GM19438 (cell line): ENCODE measurements around the gene NOX4.
"Not testable (repeated sequence)": the region's sequence is repeated elsewhere in the genome, so short reads cannot be mapped to it uniquely, and the experiment has no call there.

ENCODE experiments used
- ATAC-seq: cut with Tn5 transposase; IDR thresholded peaks from one replicate; pipeline ENCODE4 v1.9.1; 2021; ENCODE audit warnings: low read depth; ENCODE audit not compliant: unreplicated experiment

Gene NOX4

DNA sequence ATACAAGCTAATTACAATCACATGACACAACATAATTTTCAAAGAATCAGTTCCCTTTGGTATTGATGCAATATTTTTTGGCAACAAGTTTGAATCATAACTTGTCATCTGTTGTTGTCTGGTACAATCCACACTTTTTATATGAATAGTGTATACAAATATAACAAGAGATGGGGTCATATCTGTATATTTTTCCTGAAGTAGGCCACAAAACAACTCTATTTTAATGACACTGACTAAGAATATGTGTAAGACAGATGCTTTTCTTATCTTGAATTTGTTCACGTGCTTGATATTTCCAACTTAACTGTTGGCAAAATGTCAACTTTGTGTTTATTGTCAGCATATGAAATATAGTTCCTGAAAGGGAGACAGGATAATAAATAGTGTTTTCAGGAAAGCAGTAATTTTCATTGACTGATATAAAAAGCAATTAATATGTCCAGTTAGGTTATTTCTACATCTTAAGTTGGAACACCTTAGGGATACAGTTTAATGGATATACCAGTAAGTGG is 27.9 kb downstream of the NOX4 start:
- ATAC-seq, result no peak

DNA sequence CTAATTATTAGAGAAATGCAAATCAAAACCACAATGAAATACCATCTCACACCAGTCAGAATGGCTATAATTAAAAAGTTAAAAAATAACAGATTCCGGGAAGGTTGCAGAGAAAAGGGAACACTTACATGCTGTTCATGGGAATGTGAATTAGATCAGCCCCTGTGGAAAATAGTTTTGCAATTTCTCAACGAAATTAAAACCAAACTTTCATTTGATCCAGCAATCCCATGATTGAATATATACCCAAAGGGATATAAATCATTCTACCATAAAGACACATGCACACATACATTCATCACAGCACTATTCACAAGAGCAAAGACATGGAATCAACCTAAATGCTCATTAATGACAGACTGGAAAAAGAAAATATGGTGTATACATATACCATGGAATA is 32.5 kb downstream of the NOX4 start:
- ATAC-seq, result no peak

DNA sequence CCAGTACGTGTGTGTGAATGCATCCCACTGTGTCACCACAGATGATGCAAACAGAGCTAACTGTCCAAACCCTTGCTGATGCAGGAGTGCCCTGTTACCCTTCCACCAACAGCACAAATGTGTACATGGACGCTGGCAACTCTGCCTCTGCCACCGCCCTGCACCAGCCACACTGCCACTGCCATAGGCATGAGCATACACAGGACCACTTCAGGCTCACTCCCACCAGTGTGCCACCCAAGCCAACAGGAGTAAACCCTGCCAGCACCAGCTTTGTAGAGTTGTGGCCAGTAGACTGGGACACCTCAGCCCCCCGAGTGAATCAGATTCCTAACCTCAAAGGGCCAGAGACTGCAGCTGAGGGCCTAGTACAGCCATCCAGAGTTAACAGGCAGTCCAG is 34.0 kb downstream of the NOX4 start:
- no peak for ATAC-seq

DNA sequence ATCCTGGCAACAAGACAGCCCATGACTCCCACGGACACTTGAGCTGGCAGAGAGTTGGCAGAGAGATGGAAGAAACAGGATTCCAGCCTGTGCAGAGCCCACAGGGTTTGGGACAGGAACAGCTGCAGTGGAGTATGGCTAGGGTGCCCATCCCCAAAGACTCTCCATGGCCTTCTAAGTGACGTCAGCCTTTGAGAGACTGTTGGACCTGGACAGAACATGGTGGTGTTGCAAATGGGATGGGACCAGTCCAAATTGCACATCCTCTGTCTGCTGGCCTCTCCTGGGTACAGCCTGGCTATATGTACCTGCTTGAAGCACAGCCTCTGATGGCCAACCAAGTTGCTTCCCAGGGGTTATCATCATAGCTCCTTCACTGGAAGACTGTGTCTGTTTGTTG is 34.5 kb downstream of the NOX4 start:
- ATAC-seq, result no peak

DNA sequence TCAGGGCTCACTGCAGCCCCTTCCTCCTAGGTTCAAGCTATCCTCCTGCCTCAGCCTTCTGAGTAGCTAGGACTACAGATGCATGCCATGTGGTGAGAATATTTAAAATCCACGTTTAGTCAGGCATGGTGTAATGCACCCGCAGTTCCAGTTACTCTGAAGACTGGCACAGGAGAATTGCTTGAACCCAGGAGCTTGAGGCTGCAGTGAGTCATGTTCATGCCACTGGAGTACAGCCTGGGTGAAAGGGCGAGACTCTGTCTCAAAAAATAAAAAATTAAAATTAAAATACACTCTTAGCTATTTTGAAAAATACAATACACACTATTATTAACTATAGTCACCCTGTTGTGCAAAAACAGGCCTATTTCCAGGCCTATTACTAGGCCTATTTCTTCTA is 38.4 kb downstream of the NOX4 start:
- no peak for ATAC-seq

DNA sequence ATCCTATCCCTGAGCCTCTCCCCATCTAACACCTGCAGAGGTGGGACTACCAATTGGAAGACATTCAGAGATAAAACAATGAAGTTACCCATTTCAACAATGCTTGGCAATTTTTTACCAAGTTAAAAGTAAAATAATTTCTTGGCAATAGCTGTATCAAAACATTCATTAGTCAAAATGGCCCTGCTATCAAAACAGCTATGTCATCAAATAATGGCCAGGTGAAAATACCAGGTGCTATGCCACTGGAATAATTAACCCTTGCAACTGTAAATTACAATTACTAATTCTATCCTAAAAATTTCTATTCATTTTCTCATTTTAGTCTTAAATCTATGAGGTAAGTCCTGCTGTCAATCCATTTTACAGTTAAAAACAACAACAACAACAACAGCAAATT is 43.3 kb downstream of the NOX4 start:
- no peak for ATAC-seq

DNA sequence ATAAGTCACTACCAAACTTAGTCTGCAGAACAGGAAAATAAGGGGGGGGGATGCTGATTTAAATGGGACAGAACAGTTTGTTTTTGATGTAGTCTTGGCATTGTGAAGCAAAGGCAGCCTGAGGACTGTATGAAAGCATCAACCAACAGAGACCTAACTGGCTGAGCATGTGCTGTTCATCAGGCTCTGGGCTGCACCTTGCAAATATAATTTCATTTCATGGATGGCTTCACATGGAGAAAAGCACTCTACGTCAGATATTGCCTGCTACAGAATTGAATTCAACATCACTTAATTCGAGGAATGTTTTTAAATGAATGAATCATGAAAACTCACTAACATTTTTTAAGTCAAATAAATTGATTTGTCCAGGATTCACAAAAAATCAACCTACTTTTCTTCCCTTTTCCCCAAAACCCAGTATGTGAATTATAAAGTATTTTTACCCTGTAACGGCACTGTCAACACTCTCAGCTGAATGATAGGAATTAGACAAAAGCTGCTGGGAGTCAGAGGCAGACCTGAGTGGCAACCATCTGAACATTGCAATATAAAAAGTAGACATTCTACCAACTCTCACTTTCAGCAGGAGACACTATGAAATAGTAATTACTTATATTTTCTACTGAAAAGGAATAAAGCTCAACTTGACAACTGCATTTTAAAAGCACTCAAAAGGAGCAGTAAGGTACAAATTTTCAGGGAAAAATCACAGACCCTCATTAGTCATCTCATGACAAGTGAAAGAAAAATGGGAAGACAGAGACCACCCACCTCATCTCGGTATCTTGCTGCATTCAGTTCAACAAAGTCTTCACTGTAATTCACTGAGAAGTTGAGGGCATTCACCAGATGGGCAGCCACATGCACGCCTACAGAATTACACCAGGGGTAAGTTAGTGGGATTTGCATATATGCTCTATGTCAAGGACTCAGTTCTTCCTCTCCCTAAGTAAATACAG is 47.5 kb downstream of the NOX4 start:
- no peak for ATAC-seq

DNA sequence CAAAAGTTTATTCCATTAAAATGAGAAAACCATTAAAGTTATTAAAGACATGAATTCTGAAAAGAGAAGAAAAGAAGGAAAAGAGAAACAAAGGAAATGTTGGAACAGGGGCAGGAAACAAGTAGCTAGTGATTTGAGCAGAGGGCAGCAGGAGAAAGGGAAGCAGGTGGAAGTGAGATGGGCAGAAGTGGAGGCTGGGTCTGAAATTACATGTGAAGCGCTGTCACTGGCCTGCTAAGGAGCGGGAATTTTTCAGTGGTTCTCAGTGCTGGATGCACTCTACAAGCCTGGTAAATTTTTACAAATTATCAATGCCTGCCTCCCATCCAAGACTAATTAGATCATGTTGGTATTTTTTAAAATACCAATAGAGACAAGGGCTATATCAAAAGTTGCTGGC is 48.4 kb downstream of the NOX4 start:
- ATAC-seq, result no peak

DNA sequence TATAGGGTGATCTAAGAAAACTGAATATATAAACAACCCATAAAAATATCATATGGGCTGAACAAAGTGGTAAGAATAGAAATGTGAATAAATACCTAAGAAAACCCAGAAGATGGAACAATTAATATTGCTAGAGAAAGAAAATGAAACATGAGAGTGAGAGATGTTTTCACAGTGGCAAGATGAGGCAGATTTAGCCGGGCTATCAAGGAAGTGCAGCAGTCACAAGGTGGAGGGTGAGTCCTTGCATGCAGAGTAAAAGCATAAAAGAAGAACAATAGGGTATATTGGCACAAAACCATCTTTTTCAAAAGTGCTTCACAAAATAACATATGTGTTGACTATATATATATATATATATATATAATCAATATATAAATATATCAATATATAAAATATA is 49.6 kb downstream of the NOX4 start:
- no peak for ATAC-seq

DNA sequence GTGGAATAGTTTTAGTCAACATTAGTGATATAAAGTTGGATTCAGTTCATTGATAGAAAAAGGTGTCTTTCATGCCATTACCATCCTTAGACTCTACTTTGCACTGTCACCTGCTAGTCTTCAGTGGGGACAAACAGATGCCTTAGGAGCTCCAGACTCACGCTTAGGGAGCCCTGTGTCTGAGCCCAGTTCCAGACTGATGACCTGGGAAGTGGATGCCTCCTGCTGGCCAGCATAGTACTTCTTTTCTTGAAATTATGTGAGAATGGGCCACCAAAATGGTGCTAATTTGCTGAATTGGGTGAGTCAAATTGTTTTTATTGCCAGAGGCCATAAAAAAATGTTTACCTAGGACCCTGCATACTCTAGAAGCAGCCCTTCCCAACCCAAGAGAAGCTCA is 53.9 kb downstream of the NOX4 start:
- no peak for ATAC-seq

DNA sequence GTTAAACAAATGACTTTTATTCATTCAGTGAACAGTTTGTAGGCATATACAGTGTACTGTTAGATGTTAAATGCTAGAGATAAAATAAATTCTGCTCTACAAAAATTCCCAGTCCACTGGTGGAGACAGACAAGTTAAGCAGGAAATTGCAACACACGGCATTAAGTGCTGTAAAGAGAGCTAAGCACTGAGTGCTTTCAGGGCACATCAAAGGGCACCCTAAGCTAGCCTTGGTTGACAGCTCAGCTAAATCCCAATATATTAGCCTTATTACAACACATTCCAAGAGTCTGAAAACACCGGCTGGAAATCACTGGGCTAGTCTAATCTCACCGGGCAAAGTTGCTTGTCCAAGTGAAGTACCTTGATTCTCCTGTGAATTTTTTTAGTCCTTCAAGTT is 55.1 kb downstream of the NOX4 start:
- ATAC-seq, result no peak

DNA sequence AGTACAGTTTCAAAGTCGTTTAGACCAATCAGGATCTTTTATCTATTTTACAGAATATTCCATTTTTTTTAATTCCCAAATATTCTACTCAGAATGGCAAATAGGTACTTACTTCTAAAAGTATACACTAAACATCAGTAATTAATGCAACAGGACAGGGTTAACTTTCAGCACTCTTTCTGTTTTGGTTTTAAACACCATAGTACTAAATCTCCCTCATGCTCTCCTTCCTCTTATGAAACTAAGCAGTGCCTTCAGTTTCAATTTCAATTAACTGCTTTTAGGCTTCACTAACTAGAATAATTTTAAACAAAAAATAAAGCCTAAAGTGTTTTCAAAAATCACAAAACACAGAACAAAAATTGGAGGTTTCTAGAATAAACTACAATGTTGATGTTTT is 57.9 kb downstream of the NOX4 start:
- no peak for ATAC-seq

DNA sequence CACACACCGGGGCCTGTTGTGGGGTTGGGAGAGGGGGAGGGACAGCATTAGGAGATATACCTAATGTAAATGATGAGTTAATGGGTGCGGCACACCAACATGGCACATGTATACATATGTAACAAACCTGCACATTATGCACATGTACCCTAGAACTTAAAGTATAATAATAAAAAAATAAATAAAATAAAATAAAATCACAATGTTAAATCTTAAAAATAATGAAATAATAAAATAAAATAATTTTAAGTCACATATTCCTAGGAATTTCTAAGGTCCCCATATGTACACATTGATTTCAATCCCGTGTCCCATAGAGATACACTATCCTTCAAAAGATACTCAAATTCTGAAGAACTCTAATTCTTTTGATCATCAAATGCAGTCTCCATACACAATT is 59.0 kb downstream of the NOX4 start:
- not testable (repeated sequence) for ATAC-seq

DNA sequence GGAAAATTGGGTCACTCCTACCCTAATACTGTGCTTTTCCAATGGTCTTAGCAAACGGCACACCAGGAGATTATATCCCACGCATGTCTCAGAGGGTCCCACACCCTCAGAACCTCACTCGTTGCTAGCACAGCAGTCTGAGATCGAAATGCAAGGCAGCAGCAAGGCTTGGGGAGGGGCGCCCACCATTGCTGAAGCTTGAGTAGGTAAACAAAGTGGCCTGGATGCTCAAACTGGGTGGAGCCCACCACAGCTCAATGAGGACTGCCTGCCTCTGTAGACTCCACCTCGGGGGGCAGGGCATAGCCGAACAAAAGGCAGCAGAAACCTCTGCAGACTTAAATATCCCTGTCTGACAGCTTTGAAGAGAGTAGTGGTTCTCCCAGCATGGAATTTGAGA is 64.7 kb downstream of the NOX4 start:
- not testable (repeated sequence) for ATAC-seq

DNA sequence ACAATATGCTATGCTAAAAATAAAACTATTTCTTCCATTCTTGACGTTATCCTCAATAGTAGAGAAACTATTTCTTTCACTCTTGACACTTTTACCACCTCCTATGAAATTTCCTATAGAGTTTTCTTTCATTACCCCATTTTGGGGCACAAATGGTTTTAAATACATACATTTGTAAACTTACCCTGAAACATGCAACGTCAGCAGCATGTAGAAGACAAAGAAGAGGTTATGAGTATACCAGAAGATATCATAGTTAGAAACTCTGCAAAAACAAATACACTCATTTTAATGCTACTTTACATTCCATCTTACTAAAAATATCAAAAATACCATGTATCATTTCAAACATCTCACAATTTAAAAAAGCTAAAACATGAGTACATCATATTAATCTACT is 69.5 kb downstream of the NOX4 start:
- ATAC-seq, result no peak

DNA sequence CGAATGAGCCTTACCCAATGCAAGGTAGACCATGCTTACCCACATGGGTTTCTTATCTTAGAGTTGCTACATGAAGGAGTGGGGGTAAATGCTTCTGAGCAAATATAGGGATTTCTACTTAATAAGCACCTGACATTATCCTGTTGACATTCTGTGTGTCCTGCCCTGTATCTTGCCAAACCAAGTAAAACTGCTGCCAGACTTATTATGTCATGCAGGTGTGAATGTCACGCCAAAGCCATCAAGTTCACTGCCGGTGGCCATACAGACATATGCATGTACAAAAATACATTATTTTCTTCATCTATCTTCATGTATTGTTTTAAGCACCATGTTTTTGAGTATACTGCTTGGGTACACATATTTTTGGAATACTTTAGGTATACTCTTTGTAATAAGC is 70.2 kb downstream of the NOX4 start:
- ATAC-seq, result no peak

DNA sequence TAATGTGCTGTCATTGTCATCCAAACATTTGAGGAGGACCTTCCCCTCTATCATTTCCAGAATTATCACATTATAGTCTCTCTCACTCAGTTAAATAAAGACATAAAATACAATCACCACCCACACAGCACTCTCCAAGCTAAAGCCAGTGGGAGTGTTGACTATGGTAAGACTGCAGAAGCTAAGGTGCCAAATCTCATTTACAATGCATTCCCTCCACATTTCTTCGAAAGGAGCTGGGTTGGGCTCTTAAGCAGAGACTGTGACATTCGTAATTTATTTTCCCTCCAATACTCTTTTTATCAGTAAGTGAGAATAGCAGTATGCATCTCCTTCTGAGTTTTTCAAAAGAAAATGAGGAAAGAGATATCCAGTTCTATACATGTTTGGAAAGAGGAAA is 74.2 kb downstream of the NOX4 start:
- no peak for ATAC-seq

DNA sequence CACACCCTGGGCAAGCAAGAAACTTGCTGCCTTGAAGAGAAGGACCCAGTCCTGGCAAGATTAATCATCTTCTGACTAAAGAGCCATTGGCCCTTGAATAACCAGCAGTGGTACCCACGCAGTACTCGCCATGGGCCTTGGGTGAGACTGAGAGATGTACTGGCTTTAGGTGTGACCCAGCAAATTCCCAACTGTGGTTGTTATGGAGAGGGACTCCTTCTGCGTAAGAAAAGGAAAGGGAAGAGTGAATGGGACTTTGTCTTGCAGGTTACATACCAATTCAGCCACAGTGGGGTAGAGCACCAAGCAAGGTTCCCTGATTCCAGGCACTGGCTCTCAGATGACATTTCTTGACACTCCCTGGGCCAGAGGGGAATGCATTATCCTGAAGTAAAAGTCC is 80.1 kb downstream of the NOX4 start:
- not testable (repeated sequence) for ATAC-seq

DNA sequence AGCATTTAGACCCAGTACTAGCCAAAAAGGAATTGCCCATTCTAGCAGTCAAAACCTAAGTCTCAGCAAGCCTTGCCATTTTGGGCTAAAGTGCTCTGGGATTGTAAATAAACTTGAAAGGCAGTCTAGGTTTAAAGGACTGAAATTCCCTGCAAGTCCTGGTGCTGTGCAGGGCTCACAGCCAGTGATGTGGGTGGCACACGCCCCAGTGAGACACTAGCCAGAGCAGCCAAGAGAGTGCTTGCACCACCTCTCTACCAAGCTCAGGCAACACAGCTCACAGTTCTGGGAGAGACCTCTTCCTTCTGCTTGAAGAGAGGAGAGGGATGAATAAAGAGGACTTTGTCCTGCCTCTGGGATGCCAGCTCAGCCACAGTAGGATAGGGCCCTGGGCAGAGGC is 80.5 kb downstream of the NOX4 start:
- not testable (repeated sequence) for ATAC-seq

DNA sequence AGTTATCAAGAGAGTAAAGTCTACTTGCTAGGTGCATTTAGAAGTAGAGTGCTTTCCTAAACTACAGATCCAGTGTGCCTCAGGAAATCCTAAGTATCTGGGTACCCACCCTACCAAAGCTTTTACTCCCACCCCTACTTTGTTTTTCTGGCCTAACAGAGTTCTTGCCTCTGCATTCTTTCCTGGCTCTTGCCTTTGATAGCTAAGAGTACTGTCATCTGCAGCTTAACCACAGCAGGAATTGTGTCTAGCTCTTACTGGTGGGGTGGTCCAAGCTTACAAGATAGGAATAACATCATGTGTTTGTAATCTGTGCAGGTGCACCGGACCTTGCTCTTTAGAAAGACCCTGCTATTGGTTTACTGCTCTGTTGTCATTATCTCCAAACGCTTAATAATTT is 82.7 kb downstream of the NOX4 start:
- ATAC-seq, result not testable (repeated sequence)

DNA sequence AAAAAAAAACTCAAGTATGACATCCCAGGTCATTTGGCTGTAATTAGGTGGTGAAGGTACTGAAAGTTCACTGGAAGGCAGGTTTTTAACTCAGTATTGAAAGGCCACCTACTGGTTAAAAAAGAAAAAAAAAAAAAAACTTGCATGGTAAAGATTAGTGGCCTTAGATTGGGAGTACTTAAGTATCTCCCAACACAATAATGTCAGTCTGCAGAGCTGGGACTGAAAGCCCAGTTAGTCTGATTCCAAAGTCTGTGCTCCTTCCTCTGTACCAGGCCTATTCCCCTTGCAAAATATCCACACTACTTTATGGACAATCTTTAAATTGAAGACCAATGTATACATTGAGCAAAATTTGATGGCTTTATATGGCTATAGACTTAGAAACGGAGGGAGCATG is 85.5 kb downstream of the NOX4 start:
- no peak for ATAC-seq

DNA sequence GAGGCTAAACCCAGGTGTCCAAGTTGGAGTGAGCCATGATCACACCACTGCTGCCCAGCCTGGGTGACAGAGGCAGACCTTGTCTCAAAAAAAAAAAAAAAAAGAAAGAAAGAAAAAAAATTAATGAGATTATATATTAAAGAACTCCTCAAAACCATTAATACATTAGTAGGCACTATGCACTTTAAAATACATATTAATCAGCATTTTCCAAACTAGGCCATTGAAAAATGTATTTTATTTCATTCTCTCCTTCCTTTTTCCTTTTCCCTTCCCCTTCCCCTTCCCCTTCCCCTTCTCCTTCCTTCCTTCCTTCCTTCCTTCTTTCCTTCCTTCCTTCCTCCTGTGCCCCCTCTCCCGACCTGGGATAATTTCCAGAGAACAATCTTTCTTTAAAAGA is 99.5 kb downstream of the NOX4 start:
- not testable (repeated sequence) for ATAC-seq
